Measurements from ENCODE around the gene SERPING1.

DNA sequence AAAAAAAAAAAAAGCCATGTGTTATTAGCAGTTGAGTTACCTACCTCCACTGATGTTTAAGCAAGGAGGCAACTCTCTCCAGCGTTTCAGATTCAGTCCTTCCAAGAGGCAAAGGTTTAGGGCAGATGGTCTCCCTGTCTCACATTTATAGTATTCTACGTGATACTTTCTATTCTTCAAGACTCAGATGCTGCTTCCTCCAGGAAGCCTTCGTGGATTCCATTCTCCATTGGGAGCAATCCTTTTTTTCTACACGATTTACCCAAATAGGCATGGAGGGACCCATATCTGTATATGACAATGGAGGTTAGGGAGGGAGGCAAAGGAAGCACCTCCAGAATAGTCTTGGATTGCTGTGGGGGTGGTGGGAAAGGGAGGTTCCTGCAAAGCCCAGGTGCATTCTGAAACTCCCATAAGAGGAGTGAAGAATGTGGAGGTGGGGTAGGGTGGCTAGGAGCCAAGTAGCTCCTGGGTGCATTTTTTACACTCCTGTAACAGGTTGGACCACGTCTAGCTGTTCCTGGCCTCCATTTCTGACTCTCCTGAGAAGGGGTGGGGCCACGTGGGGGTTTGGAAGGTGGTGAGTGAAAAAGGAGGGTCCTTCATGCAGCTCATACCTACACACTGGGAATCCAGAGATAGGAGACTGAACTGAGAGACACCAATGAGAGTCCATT lies 36.0 kb downstream of the SERPING1 start:
- TF ChIP-seq, protein P1, sequence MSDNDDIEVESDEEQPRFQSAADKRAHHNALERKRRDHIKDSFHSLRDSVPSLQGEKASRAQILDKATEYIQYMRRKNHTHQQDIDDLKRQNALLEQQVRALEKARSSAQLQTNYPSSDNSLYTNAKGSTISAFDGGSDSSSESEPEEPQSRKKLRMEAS (IDR thresholded peaks at IDR 0.05), result no peak
- TF ChIP-seq CREB1 (IDR thresholded peaks at IDR 0.05; ENCODE audit: low read depth) (no peak), NFIC (IDR thresholded peaks at IDR 0.05) (peak; percentile 35; the same call in 1 of the 2 replicates), EP300 (IDR thresholded peaks at IDR 0.05; ENCODE audit: borderline replicate concordance) (no peak), TEAD4 (IDR thresholded peaks at IDR 0.05) (peak; percentile 37; the same call in 1 of the 2 replicates), TAF1 (IDR thresholded peaks at IDR 0.05; ENCODE audit: low read depth) (no peak), EGR1 (IDR thresholded peaks at IDR 0.05) (no peak), USF1 (IDR thresholded peaks at IDR 0.05) (no peak), FOXM1 (IDR thresholded peaks at IDR 0.05; ENCODE audit: borderline replicate concordance, low read depth) (no peak), RAD21 (IDR thresholded peaks at IDR 0.05; ENCODE audit: low read depth) (no peak), YY1 (IDR thresholded peaks at IDR 0.05; ENCODE audit: low read depth) (no peak), CEBPB (IDR thresholded peaks at IDR 0.05) (no peak), TCF12 (IDR thresholded peaks at IDR 0.05; ENCODE audit: low read depth) (no peak)
- TF ChIP-seq, protein P2, sequence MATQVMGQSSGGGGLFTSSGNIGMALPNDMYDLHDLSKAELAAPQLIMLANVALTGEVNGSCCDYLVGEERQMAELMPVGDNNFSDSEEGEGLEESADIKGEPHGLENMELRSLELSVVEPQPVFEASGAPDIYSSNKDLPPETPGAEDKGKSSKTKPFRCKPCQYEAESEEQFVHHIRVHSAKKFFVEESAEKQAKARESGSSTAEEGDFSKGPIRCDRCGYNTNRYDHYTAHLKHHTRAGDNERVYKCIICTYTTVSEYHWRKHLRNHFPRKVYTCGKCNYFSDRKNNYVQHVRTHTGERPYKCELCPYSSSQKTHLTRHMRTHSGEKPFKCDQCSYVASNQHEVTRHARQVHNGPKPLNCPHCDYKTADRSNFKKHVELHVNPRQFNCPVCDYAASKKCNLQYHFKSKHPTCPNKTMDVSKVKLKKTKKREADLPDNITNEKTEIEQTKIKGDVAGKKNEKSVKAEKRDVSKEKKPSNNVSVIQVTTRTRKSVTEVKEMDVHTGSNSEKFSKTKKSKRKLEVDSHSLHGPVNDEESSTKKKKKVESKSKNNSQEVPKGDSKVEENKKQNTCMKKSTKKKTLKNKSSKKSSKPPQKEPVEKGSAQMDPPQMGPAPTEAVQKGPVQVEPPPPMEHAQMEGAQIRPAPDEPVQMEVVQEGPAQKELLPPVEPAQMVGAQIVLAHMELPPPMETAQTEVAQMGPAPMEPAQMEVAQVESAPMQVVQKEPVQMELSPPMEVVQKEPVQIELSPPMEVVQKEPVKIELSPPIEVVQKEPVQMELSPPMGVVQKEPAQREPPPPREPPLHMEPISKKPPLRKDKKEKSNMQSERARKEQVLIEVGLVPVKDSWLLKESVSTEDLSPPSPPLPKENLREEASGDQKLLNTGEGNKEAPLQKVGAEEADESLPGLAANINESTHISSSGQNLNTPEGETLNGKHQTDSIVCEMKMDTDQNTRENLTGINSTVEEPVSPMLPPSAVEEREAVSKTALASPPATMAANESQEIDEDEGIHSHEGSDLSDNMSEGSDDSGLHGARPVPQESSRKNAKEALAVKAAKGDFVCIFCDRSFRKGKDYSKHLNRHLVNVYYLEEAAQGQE (IDR thresholded peaks at IDR 0.05; ENCODE audit: low read depth), result no peak

Data from Ishikawa (cell line).